Effector CD4-positive, alpha-beta T cell (primary cell): ENCODE data around the gene CYP4V2.

ENCODE experiments used
- DNase-seq: peaks from one replicate; pipeline ENCODE4 v3.0.0-alpha.2; 2020
- total RNA-seq: gene quantifications from one replicate; lab custom pipeline; 2026; lab: John Stamatoyannopoulos, UW

The CYP4V2 gene
- 50.3 reads per million, percentile 68 among the genes with 10 or more reads in this experiment for total RNA-seq

- DNase-seq: peak; percentile 71
These were observed at the start of gene CYP4V2 for GRCh38 chr4:186191200-186192065. TSS of gene CYP4V2 (plus strand) at chr4:186191567. CDS start at chr4:186191824, 257 bp downstream.

DNA sequence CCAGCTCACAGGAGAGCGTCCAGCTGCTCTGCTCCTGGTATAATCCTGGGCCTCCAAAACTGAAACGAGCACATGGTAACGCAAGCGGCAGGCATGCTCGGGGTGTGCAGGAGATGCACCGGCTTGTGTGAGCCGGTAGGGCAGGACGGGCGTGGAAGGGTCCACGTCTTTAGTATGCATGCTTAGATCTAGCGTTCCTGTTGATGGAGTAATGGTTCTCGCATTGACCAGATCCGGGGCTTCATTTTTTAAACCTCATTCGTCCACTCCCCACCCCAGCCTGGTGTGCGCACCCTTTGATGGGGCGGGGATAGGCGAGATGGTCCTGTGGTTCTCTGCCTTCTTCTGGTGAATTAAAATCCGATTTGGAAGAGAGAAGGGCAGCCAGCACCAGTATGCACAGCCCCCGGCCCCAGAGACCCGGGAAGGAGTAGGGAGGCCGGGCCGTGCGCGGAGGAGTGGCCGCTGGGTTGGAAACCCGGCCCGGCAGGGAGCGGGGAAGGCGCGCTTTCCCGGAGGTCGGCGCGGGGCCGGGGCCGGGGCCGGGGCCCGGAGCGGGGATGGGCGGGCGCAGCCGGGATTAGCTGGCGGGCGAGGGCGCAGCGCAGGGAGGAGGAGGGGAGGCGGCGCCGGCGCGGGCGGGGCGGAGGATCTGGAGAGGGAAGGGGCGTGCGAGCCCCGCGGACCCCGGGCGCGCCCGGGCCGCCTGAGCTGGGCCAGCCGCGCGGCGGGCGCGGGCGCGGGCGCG is 47.0 kb upstream of the CYP4V2 start:
- no peak for DNase-seq

- DNase-seq: no peak
These were observed 46.3 kb upstream of the CYP4V2 start for GRCh38 chr4:186144946-186145569.

DNA sequence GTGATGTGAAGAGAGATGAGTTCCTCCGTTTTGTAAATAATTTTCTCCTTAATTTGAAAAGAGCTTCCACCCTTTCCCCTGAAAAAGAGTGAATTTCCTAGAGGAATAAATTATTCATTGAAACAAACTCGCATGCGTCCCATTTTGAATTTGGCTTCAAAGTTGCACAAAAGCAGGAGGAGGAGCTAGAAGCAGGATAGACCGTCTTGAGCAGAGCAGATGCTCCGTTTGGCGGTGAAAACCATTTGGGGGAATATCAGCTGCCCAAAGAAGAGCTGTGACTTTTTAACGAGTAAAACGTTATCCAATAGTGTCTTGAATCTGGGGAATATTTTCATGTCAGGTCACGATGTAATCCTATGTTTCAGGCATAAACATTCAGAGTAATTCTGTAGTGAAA is 44.9 kb upstream of the CYP4V2 start:
- DNase-seq: no peak

DNA sequence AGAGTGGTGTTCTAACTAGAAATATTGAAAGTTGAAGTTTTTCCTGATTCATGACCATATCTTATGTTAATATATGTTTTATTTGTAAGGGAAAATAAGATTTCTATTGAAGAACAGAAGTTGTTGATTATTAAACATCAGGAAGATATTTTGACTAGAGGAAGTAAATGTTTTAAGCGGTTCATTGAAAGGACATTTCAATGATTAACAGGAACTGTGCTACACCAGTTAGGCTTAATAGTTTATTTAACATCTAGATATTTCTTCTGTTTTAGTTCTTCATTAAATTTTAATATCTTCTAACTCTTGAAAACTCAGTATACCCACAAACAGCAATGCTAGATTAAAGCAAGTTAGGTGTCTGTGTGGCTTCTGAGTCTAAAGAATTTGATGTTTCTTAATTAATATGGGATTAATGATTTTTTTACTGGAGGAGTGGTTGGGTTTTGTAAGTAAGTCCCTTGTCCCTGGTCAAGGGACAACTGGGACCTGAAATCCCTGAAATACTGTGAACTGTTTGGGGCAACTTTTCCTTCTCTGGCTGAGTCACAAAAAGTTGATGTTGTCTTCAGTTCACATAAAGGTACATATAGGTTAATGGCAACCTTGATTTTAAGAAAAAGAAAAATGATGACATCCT is 42.9 kb upstream of the CYP4V2 start:
- DNase-seq: no peak

DNA sequence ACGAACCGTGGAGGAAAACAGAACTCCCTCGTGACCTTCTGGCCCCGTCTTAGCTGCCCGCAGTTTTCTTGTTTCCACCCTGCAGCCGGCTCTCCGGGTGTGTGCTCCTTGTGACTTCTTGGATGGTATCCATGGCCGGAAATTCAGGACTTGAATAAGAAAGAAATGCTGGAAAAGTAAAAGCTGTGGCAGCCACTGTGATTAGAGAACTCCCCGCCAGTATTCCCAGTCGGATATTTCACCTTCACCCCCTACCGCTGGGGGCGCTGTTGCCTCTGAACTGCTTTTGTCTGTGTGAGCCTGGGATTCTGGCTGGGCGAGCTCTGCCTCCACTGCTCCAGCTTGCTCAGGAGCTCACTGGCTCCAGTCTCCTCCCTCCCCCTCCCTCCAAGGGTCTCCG is 41.5 kb upstream of the CYP4V2 start:
- DNase-seq: no peak

DNA sequence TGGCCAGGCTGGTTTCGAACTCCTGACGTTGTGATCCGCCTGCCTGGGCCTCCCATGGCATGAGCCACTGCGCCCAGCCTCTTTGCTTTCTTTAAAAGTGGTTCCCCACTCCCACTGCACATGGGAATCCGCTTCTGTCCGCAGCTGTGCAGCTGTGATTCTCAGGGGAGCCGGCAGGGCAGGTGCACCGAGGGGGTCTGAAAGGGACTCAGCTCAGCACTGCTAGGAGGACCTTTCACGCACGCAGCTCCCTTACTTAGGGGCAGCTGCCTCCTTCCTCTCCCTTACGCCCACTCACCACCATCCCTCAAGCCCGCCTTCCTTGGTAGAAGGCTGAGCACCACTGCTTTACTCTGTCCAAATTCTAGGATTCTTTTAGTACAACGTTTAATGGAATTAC is 40.4 kb upstream of the CYP4V2 start:
- DNase-seq: no peak

DNA sequence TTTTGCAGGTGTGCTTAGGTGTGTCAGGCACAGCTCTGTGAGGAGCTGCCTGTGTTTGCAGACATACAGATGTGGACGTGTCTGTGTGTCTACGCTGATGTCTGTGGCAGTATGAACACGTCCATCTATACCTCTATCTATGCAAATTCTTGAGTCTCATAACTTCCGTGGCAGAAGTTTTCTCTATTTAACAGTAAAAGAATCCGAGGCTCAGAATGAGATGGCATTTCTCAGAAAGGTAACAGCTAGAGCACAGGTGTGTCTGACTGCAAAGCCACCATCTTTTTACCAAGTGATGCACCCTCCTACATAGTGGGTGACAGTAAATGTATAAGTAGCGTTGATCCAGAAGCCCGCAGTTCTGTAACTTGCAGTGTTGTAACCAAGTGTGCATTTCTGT is 39.9 kb upstream of the CYP4V2 start:
- no peak for DNase-seq

DNA sequence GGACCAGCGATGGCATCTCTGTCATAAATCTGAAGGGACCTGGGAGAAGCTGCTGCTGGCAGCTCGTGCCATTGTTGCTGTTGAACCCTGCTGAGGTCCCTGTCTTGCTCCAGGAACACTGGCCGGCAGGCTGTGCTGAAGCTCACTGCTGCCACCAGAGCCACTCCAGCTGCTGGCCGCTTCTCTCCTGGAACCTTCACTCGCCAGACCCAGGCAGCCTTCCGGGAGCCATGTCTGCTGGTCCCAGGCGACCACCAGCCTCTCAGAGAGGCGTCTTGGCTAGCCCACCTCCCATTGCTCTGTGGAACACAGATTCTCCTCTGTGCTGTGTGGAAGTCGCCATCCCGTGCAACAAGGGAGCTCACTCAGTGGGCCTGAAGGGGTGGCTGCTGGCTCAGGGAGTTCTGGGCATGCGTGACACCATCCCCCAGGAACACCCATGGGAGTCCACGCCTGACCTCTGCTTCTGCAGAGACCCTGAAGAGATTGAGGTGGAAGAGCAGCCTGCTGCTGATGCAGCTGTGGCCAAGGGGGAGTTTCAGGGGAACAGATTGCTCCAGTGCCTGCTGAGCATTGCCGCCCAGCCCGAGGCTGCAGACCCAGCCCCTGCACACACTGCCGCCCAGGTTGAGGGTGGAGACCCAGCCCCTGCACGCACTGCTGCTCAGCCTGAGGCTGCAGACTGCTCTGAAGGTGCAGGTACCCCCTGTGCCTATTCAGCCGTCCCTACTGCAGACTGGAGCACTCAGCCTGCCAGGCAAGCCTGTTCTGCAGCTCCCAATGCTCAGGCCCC is 33.1 kb upstream of the CYP4V2 start:
- DNase-seq: no peak

- DNase-seq: no peak
These were observed 32.4 kb upstream of the CYP4V2 start for GRCh38 chr4:186158966-186159365.

- no peak for DNase-seq
These were observed 31.8 kb upstream of the CYP4V2 start for GRCh38 chr4:186159613-186160012.

DNA sequence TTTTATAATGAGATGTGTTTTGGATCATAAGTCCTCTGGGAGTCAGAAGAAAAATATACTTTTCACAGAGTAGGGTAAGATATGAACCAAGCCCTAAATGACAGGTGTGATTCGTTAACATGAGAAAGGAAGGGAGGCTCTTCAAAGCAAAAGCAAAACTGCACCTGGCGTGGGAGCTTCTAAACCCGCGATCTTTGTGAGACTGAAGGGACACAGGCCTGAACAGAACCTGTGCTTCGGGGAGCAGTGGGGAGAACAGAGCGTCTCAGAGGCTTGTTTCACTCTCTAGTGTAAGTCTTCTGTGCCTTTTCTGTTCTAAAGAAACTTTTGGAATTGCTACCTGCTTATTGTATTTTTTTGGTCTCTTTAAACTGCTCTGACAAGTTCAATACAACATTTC is 30.2 kb upstream of the CYP4V2 start:
- DNase-seq: no peak

- DNase-seq: no peak
These were observed 24.4 kb upstream of the CYP4V2 start for GRCh38 chr4:186166852-186167512.

DNA sequence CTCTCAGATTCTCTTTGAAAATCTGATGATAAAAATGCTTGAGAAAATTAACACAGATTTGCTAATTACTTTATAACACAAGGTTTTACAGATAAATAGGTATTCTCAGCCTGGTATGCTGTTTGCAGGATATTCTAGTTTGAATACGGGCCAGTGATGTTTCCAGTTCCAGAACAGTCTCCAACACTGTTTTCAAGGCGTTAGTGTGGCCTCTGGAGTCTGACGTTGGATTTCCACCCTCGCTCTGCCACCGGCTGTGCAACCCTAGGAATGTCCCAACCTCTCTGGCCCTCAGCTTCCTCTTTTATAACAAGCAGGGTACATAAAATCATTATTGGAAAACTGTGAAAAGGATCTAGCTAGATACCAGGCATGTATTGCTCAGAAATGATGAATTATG is 23.8 kb upstream of the CYP4V2 start:
- DNase-seq: no peak

DNA sequence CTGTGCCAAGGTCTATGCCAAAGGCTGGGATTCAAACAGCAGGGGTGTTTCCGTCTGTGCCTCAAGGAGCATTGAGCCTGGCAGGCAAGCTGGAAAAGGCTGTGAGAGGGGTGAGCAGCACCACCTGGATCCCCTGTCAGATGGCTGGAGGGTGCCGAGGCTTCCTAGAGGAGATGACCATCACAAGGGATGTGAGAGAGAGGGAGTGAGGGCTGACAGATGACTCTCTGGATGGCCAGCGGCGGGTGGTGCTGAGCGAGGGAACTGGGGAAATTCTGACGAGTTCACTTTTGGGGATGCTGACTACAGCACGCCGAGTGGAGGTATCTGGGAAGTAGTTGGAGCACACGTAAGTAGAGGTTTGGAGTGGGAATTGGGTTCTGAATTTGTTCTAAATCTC is 22.6 kb upstream of the CYP4V2 start:
- DNase-seq: no peak

DNA sequence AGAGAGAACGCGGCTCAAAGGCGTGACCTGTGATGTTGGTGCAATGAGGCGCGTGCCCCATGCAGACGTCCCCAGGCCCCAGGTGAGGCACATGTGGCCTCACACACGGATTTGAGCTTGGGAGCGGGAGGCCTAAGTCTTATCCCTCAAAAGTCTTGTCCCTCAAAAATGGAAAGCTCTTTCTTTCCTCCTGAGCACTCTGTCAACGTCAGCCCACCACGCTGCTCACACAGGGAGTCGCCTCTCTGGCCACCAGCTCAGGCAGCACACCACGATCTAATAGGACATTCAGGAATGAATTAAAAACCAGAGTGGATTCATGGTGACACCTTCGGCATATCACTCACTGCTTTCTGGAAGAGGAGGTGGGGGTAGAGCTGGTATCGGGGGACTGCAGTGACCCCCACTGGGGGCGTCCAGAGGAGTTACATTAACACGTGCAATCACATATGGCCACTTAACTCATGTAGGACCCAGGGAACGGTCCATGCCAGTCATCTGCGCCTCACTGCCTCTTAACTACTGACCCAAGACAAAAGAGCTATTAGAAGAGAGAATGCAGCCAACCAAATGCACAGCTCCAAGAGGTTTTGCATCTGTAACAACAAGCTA is 21.9 kb upstream of the CYP4V2 start:
- DNase-seq: no peak

DNA sequence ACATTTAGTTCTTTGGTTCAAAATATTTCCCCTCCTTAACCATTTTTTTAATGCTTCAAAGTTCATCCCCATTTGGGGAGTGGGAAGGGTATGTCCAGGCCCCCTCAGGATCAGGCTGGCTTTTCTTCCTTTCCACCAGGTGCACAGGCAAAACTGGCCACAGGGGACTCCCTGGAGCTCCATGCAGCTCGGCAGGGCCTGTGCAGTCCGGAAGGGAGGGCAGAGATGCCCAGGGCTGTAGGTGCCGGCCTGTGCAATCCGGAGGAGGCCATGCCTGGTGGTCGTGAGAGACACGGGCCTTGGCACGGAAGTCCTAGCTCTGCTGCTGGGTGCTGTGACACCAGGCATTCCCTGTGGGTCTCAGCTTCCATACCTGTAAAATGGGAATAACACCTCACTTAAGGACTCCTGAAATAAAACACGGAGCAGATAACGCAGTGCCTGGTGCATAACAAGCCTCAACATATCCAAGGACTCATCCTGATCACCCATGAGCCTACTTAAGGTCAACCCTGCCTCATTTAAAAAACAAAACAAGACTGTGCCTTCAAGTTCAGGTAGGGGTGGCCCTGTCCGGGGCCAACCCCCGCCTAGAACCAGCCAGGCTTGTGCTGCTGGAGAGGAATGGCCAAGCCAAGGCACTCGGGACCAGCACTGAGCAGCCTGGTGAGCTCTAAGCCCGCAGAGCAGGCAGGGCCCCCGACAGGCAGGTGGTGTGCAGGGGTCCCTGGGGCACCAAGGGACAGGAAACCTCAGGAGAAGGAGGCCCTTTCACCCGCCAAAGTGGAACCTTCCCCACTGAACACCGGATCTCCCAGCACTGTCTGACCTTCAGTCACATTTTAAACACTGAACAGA is 21.2 kb upstream of the CYP4V2 start:
- no peak for DNase-seq

- no peak for DNase-seq
These were observed 20.4 kb upstream of the CYP4V2 start for GRCh38 chr4:186170966-186171365.

DNA sequence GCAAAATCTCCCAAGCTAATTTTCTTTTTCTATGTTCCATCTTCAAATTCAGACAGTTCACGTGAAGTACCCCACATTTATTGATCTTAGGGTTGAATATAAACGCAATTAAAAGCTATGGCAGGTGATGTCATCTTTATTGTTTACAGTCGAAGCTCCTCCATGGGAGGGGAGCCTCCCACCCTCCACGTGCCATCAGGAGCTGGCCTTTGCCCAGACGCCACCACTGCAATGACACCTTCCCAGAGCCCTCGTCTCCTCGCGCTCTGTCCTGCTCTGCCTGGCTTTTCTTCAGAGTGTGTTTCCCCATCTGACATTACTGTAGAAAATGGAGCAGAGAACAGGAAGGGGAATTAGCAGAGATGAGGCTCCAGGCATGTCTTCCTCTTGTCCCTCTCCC is 18.8 kb upstream of the CYP4V2 start:
- no peak for DNase-seq

DNA sequence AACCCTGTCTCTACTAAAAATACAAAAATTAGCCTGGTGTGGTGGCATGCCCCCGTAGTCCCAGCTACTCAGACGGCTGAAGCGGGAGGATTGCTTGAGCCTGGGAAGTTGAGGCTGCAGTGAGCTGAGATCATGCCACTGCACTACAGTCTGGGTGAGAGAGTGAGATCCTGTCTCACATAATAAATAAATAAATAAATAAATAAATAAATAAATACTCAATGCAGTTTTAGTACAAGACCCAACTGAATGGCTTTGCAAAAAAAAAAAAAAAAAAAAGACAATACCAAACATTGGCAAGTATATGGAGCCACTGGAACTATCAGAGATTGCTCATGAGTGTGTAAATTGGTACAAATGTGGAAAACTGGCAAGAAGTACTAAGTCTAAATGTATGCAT is 3.3 kb upstream of the CYP4V2 start:
- DNase-seq: no peak
